Tibial nerve (tissue), 3 donors: Measurements from ENCODE around the gene OGFOD1.

Source experiments
- CTCF ChIP-seq, 5 experiments: fragments of 200-600 bp in 3 of 5; fragments of 450-650 bp in 2 of 5; sonication (generic) in 3 of 5; IDR thresholded peaks; one replicate each; pipeline ENCODE4 v1.5.1; 2016 to 2019; ENCODE audit warnings: antibody characterized with exemption in 5 of 5, mild to moderate bottlenecking in 3 of 5, moderate library complexity in 2 of 5
- POLR2A ChIP-seq, 2 donors: fragments of 450-650 bp; IDR thresholded peaks; one replicate each; pipeline ENCODE4 v1.6.1; 2017; ENCODE audit warnings: antibody characterized with exemption in 2 of 2, mild to moderate bottlenecking in 2 of 2, moderate library complexity in 2 of 2

GRCh38 chr16:56457927-56458470, 6.6 kb downstream of the OGFOD1 start:
- no peak for TF ChIP-seq CTCF (IDR thresholded peaks at IDR 0.05)
- TF ChIP-seq POLR2A (IDR thresholded peaks at IDR 0.05): no peak
